Neuronal stem cell (in vitro differentiated cells): Measurements from ENCODE around the gene CDSN. TPM values are rescaled to one million over a fixed set of nuclear protein-coding genes. Genes with fewer than 3 reads are reported as not detected.
"Not testable (repeated sequence)": the region's sequence is repeated elsewhere in the genome, so short reads cannot be mapped to it uniquely, and the experiment has no call there.

Experiments
- DNase-seq: peaks from one replicate; pipeline ENCODE4 v3.0.0-alpha.2; 2013; ENCODE audit warnings: low spot score
- H2AFZ ChIP-seq: one replicate; pipeline ENCODE4 v1.6.1; 2013; ENCODE audit warnings: mild to moderate bottlenecking, low read length, inconsistent platforms
- H2AK5ac ChIP-seq: 2 replicates; pipeline ENCODE4 v1.6.1; 2013; ENCODE audit warnings: low read depth, mild to moderate bottlenecking, inconsistent platforms, low read length, moderate library complexity, mixed read lengths
- H2BK120ac ChIP-seq: 2 replicates; pipeline ENCODE4 v1.6.1; 2013; ENCODE audit warnings: low read depth, mild to moderate bottlenecking, inconsistent platforms, low read length, moderate library complexity, mixed read lengths
- H2BK12ac ChIP-seq: one replicate; pipeline ENCODE4 v1.6.1; 2013; ENCODE audit warnings: low read length, inconsistent platforms
- H2BK15ac ChIP-seq: 2 replicates; pipeline ENCODE4 v1.6.1; 2013; ENCODE audit warnings: mild to moderate bottlenecking, low read length, inconsistent platforms, mixed read lengths
- H2BK5ac ChIP-seq: one replicate; pipeline ENCODE4 v1.6.1; 2013; ENCODE audit warnings: inconsistent platforms, mild to moderate bottlenecking, low read length, moderate library complexity
- H3K14ac ChIP-seq: one replicate; pipeline ENCODE4 v1.6.1; 2013; ENCODE audit warnings: low read length, inconsistent platforms
- H3K18ac ChIP-seq: 2 replicates; pipeline ENCODE4 v1.6.1; 2013; ENCODE audit warnings: low read length, inconsistent platforms
- H3K23ac ChIP-seq: 2 replicates; pipeline ENCODE4 v1.6.1; 2013; ENCODE audit warnings: low read depth, mild to moderate bottlenecking, mixed read lengths, low read length, inconsistent platforms; ENCODE audit not compliant: poor library complexity
- H3K27ac ChIP-seq: replicated peaks from 3 replicates; pipeline ENCODE4 v1.5.1; 2013; ENCODE audit warnings: low read length, inconsistent platforms
- H3K27me3 ChIP-seq, 3 experiments: 2 replicates each; pipeline ENCODE4 v1.6.1; 2013; ENCODE audit warnings: low read length in 3 of 3, mild to moderate bottlenecking in 2 of 3, inconsistent platforms in 1 of 3, low read depth in 1 of 3, mixed read lengths in 1 of 3, moderate library complexity in 1 of 3; ENCODE audit not compliant: control insufficient read depth in 3 of 3, insufficient read depth in 3 of 3
- H3K36me3 ChIP-seq, 2 donors: replicated peaks in 1 of 2; 2 replicates each; pipeline ENCODE4 v1.6.1; 2013; ENCODE audit warnings: low read length in 2 of 2; ENCODE audit not compliant: control insufficient read depth in 2 of 2, insufficient read depth in 2 of 2
- H3K4ac ChIP-seq: 2 replicates; pipeline ENCODE4 v1.6.1; 2013; ENCODE audit warnings: inconsistent platforms, mild to moderate bottlenecking, low read length, moderate library complexity
- H3K4me1 ChIP-seq, 2 donors: 1 replicate in 1 of 2; 2 replicates in 1 of 2; pipeline ENCODE4 v1.6.1; 2013; ENCODE audit warnings: low read length in 2 of 2, low read depth in 1 of 2; ENCODE audit not compliant: control insufficient read depth in 2 of 2, insufficient read depth in 1 of 2
- H3K4me2 ChIP-seq: one replicate; pipeline ENCODE4 v1.6.1; 2013; ENCODE audit warnings: mild to moderate bottlenecking, low read length, inconsistent platforms; ENCODE audit not compliant: insufficient read depth, poor library complexity, severe bottlenecking
- H3K4me3 ChIP-seq, 2 donors: 2 replicates each; pipeline ENCODE4 v1.5.1; 2013; ENCODE audit warnings: low read length in 2 of 2, mild to moderate bottlenecking in 2 of 2, inconsistent platforms in 1 of 2, moderate library complexity in 1 of 2
- H3K79me1 ChIP-seq: one replicate; pipeline ENCODE4 v1.6.1; 2013; ENCODE audit warnings: low read depth, mild to moderate bottlenecking, inconsistent platforms, low read length, moderate library complexity
- H3K9ac ChIP-seq: one replicate; pipeline ENCODE4 v1.6.1; 2013; ENCODE audit warnings: mild to moderate bottlenecking, low read depth, low read length, inconsistent platforms; ENCODE audit not compliant: poor library complexity
- H3K9me3 ChIP-seq, 2 donors: replicated peaks in 1 of 2; 2 replicates each; pipeline versions ENCODE3 to v1.6.1; 2013; ENCODE audit warnings: low read length in 2 of 2, mild to moderate bottlenecking in 2 of 2, inconsistent platforms in 1 of 2, low read depth in 1 of 2, mixed read lengths in 1 of 2, moderate library complexity in 1 of 2; ENCODE audit not compliant: control insufficient read depth in 2 of 2, insufficient read depth in 1 of 2
- H4K8ac ChIP-seq: one replicate; pipeline ENCODE4 v1.6.1; 2013; ENCODE audit warnings: low read depth, mild to moderate bottlenecking, inconsistent platforms, low read length, moderate library complexity
- H4K91ac ChIP-seq: one replicate; pipeline ENCODE4 v1.6.1; 2013; ENCODE audit warnings: low read length, low read depth, mild to moderate bottlenecking, inconsistent platforms; ENCODE audit not compliant: poor library complexity
- WGBS, 2 donors: extraction: QIAGEN DNeasy Blood & Tissue Kit; methylation state at CpG; one replicate each; pipeline ENCODE4 v1.1.7; 2013; ENCODE audit warnings: missing lambda C conversion rate in 2 of 2, mixed read lengths in 1 of 2; ENCODE audit not compliant: insufficient read length in 2 of 2, insufficient replicate concordance in 1 of 2; ENCODE audit errors: extremely low coverage in 2 of 2; 5-methylcytosine and 5-hydroxymethylcytosine counted together
- small RNA-seq: library from polyadenylated mRNA; stranded (forward); fragments of <200 nt; extraction: miRNeasy Mini kit (QIAGEN cat#:217004); gene quantifications from one replicate; pipeline ENCODE3, GENCODE V24; 2013; ENCODE audit not compliant: insufficient read depth

CDSN gene

DNA sequence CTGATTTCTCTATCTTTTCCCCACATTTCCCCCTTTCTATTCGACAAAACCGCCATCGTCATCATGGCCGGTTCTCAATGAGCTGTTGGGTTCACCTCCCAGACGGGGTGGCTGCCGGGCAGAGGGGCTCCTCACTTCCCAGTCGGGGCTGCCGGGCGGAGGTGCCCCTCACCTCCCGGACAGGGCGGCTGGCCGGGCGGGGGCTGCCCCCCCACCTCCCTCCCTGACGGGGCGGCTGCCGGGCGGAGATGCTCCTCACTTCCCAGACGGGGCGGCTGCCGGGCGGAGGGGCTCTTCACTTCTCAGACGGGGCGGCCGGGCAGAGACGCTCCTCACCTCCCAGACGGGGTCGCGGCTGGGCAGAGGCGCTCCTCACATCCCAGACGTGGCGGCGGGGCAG is 53.2 kb downstream of the CDSN start:
- H2BK12ac ChIP-seq, H3K9me3 ChIP-seq, H4K91ac ChIP-seq, H2BK5ac ChIP-seq, H4K8ac ChIP-seq, H3K36me3 ChIP-seq, H3K18ac ChIP-seq, H3K4me2 ChIP-seq, H3K4me3 ChIP-seq, H3K14ac ChIP-seq, H3K9ac ChIP-seq, H3K23ac ChIP-seq, H2BK15ac ChIP-seq, H3K27ac ChIP-seq, H2BK120ac ChIP-seq, H3K27me3 ChIP-seq, H3K4ac ChIP-seq, H2AFZ ChIP-seq, H2AK5ac ChIP-seq, DNase-seq, H3K79me1 ChIP-seq: not testable (repeated sequence)
- peaks cover 6 to 15% of the 10 kb centered on the region in 2 donors for H3K4me1 ChIP-seq
- WGBS, 2 donors: no CpG with 5 or more reads among the region's 32 CpGs

DNA sequence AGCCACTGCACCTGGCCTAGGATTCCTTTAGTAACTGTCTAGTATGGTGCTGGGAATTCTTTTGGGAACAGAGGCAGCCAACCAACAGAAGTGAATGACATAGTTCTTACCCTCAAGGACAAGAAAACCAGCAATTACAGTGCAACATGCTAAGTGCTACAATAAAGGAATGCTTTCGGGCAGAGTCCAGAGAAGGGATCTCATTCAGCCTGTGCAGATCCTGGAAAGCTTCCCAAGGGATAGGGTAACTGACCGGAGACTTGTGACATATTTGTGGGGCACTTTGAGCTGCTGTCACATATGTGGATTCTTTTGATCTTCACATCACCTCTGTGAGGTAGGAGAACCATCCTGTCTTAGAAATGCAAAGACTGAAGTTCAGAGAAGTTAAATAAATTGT is 54.7 kb downstream of the CDSN start:
- Histone ChIP-seq H3K27me3 (no peaks in the 10 kb centered on the region), H3K4me3 (no peak overlapping the region), H3K23ac (no peak overlapping the region), H3K18ac (no peak overlapping the region), H2AK5ac (no peak overlapping the region), H2AFZ (no peak overlapping the region), H4K8ac (no peak overlapping the region), H3K9me3 (no peaks in the 10 kb centered on the region), H3K9ac (no peak overlapping the region), H2BK15ac (no peak overlapping the region), H3K4me1 (peaks cover 3 to 15% of the 10 kb centered on the region in 2 donors), H3K79me1 (no peaks in the 10 kb centered on the region), H3K4ac (no peak overlapping the region), H2BK120ac (no peak overlapping the region), H3K4me2 (no peak overlapping the region), H3K27ac (no peak overlapping the region), H2BK12ac (no peak overlapping the region), H2BK5ac (no peak overlapping the region), H3K14ac (no peak overlapping the region), H4K91ac (no peak overlapping the region), H3K36me3 (no peaks in the 10 kb centered on the region)
- no peak for DNase-seq
- WGBS, 2 donors: no CpG with 5 or more reads among the region's 2 CpGs

Small RNA genes lying within 50 kb of the gene (small RNA-seq; reads per million reads assigned to genes)
- gene POLR2LP1: not detected
- gene RNU6-1133P: not detected
